WI38 (cell line): Measurements from ENCODE around the gene MPI.

Experiments used
- H3K4me3 ChIP-seq: 2 replicates; pipeline ENCODE4 v1.5.1; 2011; ENCODE audit warnings: low read depth, mild to moderate bottlenecking, control low read depth, low read length
- TF ChIP-seq, protein P1 (sequence below): IDR thresholded peaks from 2 replicates; pipeline ENCODE4 v1.5.1; 2012; ENCODE audit warnings: low read depth, mild to moderate bottlenecking, control low read depth, low read length

Gene MPI

DNA sequence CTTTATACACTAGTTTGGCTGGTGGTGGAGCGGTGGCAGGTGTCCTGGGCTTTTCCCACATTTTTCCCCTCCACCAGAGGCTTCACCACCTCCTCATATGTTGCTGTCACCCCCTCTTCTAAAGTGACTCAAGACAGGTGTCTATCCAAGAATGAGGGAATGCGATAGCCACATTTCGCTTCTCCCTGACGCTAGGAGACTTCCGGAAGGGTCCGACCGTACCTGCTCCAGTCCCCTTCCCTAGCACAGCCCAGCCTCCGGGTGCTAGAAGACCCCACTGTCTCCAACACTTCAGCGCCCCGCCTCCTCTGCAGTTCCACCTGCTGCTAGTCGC, 17.2 kb upstream of the MPI start:
- H3K4me3 ChIP-seq: peak overlapping the region; percentile 90
- TF ChIP-seq, protein P1, sequence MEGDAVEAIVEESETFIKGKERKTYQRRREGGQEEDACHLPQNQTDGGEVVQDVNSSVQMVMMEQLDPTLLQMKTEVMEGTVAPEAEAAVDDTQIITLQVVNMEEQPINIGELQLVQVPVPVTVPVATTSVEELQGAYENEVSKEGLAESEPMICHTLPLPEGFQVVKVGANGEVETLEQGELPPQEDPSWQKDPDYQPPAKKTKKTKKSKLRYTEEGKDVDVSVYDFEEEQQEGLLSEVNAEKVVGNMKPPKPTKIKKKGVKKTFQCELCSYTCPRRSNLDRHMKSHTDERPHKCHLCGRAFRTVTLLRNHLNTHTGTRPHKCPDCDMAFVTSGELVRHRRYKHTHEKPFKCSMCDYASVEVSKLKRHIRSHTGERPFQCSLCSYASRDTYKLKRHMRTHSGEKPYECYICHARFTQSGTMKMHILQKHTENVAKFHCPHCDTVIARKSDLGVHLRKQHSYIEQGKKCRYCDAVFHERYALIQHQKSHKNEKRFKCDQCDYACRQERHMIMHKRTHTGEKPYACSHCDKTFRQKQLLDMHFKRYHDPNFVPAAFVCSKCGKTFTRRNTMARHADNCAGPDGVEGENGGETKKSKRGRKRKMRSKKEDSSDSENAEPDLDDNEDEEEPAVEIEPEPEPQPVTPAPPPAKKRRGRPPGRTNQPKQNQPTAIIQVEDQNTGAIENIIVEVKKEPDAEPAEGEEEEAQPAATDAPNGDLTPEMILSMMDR: no peak

- TF ChIP-seq, protein P1: no peak
- peak within 1 kb of the TSS; percentile 90 for H3K4me3 ChIP-seq
Observed at GRCh38 chr15:74873036-74873755, 16.6 kb upstream of the MPI start, which contains the start of gene SCAMP2. TSS of gene SCAMP2 (minus strand) at chr15:74873365. CDS start at chr15:74873255, 110 bp downstream.

DNA sequence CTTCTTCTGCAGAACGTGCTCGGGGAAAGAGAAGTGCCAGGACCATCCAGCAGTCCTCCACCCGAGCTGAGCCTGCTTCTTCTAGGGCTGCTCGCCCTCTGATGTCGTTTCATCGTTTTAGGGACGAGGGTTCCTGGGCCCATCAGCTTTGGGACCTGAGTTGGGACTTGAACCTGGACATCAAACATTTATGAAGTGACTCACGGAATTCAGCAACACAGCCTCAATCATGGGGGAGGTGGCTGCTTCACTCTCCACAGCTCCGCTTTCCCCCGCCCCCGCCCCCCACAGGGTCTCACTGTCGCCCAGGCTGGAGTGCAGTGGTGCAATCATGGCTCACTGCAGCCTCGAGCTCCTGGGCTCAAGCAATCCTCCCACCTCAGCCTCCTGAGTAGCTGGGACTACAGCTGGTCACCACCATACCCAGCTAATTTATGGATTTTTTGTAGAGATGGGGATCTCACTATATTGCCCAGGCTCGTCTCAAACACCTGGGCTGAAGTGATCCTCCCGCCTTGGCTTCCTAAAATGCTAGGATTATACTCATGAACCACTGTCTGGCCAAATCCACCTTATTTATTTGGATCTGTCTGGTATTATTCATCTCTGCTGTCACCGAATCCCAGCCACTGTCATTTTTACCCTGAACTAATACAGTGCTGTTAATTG, 16.0 kb upstream of the MPI start:
- TF ChIP-seq, protein P1: no peak
- peak overlapping the region; percentile 90 for H3K4me3 ChIP-seq

DNA sequence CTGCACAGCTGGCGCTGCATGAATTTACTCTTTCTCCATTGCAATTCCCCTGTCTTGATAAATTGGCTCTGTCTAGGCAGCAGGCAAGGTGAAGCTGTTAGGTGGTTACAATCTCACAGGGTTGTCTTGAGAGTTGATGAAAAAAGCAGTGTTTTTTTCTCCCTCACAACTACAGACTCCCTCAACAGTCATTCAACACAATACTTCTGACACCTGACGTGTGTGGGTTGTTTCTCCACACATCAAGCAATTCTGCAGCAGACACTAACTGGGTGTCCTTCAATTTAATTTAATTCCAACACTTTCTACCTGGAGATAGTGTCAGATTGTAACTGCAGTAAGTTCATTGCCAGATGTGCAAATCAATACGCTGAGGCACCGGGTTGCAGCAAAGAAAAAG, 11.6 kb upstream of the MPI start:
- no peak overlapping the region for H3K4me3 ChIP-seq
- TF ChIP-seq, protein P1: no peak

GRCh38 chr15:74882528-74882927, 7.3 kb upstream of the MPI start:
- H3K4me3 ChIP-seq: no peak overlapping the region
- TF ChIP-seq, protein P1: no peak

DNA sequence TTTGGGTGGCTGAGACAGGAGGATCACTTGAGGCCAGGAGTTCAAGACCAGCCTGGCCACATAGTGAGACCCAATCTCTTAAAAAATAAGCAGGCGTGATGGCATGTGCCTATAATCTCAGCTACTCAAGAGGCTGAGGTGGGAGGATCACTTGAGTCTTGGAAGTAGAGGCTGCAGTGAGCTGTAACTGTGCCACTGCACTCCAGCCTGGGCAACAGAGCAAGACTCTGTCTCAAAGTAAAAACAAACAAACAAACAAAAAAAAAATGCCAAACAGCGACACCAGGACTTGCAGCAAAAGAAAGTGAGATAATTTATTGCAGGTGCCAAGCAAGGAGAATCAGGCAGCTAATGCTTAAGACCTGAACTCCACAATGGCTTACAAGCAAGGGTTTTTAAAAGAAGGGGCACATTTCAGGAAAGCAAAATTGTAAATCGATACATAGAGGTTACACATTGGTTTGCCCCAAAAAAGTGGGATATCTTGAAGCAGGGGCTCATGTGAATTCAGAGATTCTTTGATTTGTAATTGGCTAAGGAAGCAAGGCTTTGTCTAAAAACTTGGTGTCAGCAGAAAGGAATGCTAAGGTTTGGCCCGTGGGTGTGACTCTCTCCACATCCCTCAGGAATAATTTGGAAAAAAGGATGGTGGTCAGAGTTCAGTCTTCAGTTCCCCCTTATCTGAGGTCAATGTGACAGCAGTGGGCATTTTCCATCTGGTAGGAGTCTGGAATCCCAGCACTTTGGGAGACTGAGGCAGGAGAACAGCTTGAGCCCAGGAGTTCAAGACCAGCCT, 5.2 kb upstream of the MPI start:
- H3K4me3 ChIP-seq: no peak overlapping the region
- TF ChIP-seq, protein P1: no peak
